Trophoblast cell (in vitro differentiated cells and primary cell): ENCODE results near the gene KCNG3.

Source experiments
- DNase-seq, 2 donors: peaks; one replicate each; pipeline ENCODE4 v3.0.0-alpha.2; 2016
- H2AFZ ChIP-seq: 2 replicates; pipeline ENCODE4 v1.6.1; 2013; ENCODE audit warnings: low read length, moderate library complexity, mild to moderate bottlenecking; ENCODE audit not compliant: insufficient read depth, poor library complexity
- H2AK5ac ChIP-seq: 2 replicates; pipeline ENCODE4 v1.6.1; 2013; ENCODE audit warnings: mild to moderate bottlenecking, low read length
- H2BK120ac ChIP-seq: 2 replicates; pipeline ENCODE4 v1.6.1; 2013; ENCODE audit warnings: low read length, mild to moderate bottlenecking, moderate library complexity; ENCODE audit not compliant: insufficient read depth, poor library complexity
- H2BK12ac ChIP-seq: 2 replicates; pipeline ENCODE4 v1.6.1; 2013; ENCODE audit warnings: mild to moderate bottlenecking, low read length, moderate library complexity
- H2BK5ac ChIP-seq: 2 replicates; pipeline ENCODE4 v1.6.1; 2013; ENCODE audit warnings: low read length, low read depth, moderate library complexity, mild to moderate bottlenecking; ENCODE audit not compliant: poor library complexity
- H3K14ac ChIP-seq: 2 replicates; pipeline ENCODE4 v1.6.1; 2013; ENCODE audit warnings: mild to moderate bottlenecking, low read length
- H3K18ac ChIP-seq: 2 replicates; pipeline ENCODE4 v1.6.1; 2013; ENCODE audit warnings: mild to moderate bottlenecking, low read length
- H3K23ac ChIP-seq: 2 replicates; pipeline ENCODE4 v1.6.1; 2013; ENCODE audit warnings: low read length
- H3K27ac ChIP-seq: 2 replicates; pipeline ENCODE4 v1.5.1; 2013; ENCODE audit warnings: low read depth, mild to moderate bottlenecking, inconsistent platforms, low read length, moderate library complexity
- H3K27me3 ChIP-seq: 2 replicates; pipeline ENCODE4 v1.6.1; 2013; ENCODE audit warnings: inconsistent platforms, mild to moderate bottlenecking, low read length, moderate library complexity; ENCODE audit not compliant: insufficient read depth
- H3K36me3 ChIP-seq, 2 experiments: 1 replicate in 1 of 2; 2 replicates in 1 of 2; pipeline ENCODE4 v1.6.1; 2013; ENCODE audit warnings: low read length in 2 of 2, mild to moderate bottlenecking in 2 of 2, moderate library complexity in 1 of 2; ENCODE audit not compliant: insufficient read depth in 2 of 2, control insufficient read depth in 1 of 2
- H3K4ac ChIP-seq: 2 replicates; pipeline ENCODE4 v1.6.1; 2013; ENCODE audit warnings: low read depth, mild to moderate bottlenecking, low read length, moderate library complexity
- H3K4me1 ChIP-seq, 2 experiments: 1 replicate in 1 of 2; 2 replicates in 1 of 2; pipeline ENCODE4 v1.6.1; 2013; ENCODE audit warnings: low read length in 2 of 2, mild to moderate bottlenecking in 2 of 2, moderate library complexity in 1 of 2; ENCODE audit not compliant: insufficient read depth in 2 of 2, control insufficient read depth in 1 of 2
- H3K4me2 ChIP-seq: 2 replicates; pipeline ENCODE4 v1.6.1; 2013; ENCODE audit warnings: inconsistent platforms, mild to moderate bottlenecking, low read length, moderate library complexity
- H3K4me3 ChIP-seq: 2 replicates; pipeline ENCODE4 v1.5.1; 2013; ENCODE audit warnings: mild to moderate bottlenecking, low read depth, low read length, inconsistent platforms
- H3K79me1 ChIP-seq: one replicate; pipeline ENCODE4 v1.6.1; 2013; ENCODE audit warnings: low read length
- H3K79me2 ChIP-seq: 2 replicates; pipeline ENCODE4 v1.6.1; 2013; ENCODE audit warnings: low read length, mild to moderate bottlenecking; ENCODE audit not compliant: control insufficient read depth, insufficient read depth, poor library complexity
- H3K9ac ChIP-seq: 2 replicates; pipeline ENCODE4 v1.6.1; 2013; ENCODE audit warnings: mild to moderate bottlenecking, low read length
- H3K9me3 ChIP-seq: 2 replicates; pipeline ENCODE4 v1.6.1; 2013; ENCODE audit warnings: low read depth, mild to moderate bottlenecking, control low read depth, inconsistent platforms, low read length; ENCODE audit not compliant: insufficient read depth
- H4K12ac ChIP-seq: 2 replicates; pipeline ENCODE4 v1.6.1; 2013; ENCODE audit warnings: low read depth, mild to moderate bottlenecking, low read length, moderate library complexity
- H4K8ac ChIP-seq: 2 replicates; pipeline ENCODE4 v1.6.1; 2013; ENCODE audit warnings: low read depth, mild to moderate bottlenecking, low read length, moderate library complexity
- H4K91ac ChIP-seq: one replicate; pipeline ENCODE4 v1.6.1; 2013; ENCODE audit warnings: low read depth, mild to moderate bottlenecking, low read length, moderate library complexity
- WGBS: extraction: QIAGEN DNeasy Blood & Tissue Kit; methylation state at CpG from one replicate; pipeline ENCODE4 v1.1.7; 2013; ENCODE audit warnings: missing lambda C conversion rate; ENCODE audit not compliant: insufficient read length, insufficient coverage; ENCODE audit errors: extremely low coverage; 5-methylcytosine and 5-hydroxymethylcytosine counted together

KCNG3 gene

DNA sequence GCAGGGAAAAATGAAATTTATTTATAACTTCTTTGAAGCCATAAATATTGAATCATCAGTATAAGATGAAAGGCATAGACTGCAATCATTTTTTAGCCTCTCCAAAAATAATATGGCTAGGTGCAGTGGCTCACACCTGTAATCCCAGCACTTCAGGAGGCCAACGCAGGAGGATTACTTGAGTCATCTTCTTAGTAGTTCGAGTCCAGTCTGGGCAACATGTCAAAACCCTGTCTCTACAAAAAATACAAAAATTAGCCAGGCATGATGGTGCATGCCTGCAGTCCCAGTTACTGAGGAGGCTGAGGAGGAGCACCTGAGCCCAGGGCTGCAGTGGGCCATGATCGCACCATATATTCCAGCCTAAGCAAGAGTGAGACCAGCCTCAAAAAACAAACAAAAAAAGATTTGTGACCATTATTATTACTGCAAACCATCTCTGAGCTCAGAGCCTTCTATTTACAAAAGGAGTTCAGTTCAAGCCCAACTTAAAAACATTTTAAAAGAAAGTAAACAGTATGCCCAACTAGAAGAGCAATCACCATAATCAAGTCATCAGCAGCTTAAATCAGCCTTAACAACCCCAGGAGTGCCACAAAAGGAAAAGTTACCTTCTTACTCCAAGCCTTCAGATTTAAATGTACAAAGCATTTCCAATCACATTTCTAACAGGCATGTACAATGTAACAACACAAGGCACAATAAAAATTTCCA is 37.5 kb downstream of the KCNG3 start:
- Histone ChIP-seq H2BK120ac (no peak overlapping the region), H3K18ac (no peak overlapping the region), H2AK5ac (no peak overlapping the region), H3K27ac (no peak overlapping the region), H3K79me1 (no peaks in the 10 kb centered on the region), H3K9ac (no peak overlapping the region), H4K12ac (no peak overlapping the region), H2BK12ac (no peak overlapping the region), H3K36me3 (no peaks in the 10 kb centered on the region), H2AFZ (no peak overlapping the region), H3K4me3 (no peak overlapping the region), H3K79me2 (no peaks in the 10 kb centered on the region), H3K27me3 (no peaks in the 10 kb centered on the region), H3K4me2 (no peak overlapping the region), H2BK5ac (no peak overlapping the region), H3K14ac (no peak overlapping the region), H3K4me1 (no peaks in the 10 kb centered on the region), H3K4ac (no peak overlapping the region), H3K23ac (no peak overlapping the region), H3K9me3 (no peaks in the 10 kb centered on the region), H4K8ac (no peak overlapping the region), H4K91ac (no peak overlapping the region)
- DNase-seq, result no peak
- WGBS, result no CpG with 5 or more reads among the region's 3 CpGs

DNA sequence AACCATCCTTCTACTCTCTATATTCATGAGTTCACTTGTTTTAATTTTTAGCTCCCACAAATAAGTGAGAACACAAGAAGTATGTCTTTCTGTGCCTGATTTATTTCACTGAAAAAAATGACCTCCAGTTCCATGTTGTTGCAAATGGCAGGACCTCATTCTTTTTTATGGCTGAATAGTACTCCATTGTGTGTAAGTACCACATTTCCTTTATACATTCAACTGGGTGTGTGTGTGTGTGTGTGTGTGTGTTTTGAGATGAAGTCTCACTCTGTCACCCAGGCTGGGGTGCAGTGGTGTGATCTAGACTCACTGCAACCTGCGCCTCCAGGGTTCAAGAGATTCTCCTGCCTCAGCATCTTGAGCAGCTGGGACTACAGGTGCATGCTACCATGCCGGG is 41.2 kb downstream of the KCNG3 start:
- Histone ChIP-seq H3K4me3 (no peak overlapping the region), H3K4me2 (no peak overlapping the region), H3K9ac (no peak overlapping the region), H3K18ac (no peak overlapping the region), H3K9me3 (no peaks in the 10 kb centered on the region), H3K36me3 (no peaks in the 10 kb centered on the region), H3K27me3 (no peaks in the 10 kb centered on the region), H2BK120ac (no peak overlapping the region), H3K14ac (no peak overlapping the region), H2BK5ac (no peak overlapping the region), H2AFZ (no peak overlapping the region), H4K91ac (no peak overlapping the region), H4K12ac (no peak overlapping the region), H2BK12ac (no peak overlapping the region), H3K4ac (no peak overlapping the region), H3K4me1 (no peaks in the 10 kb centered on the region), H4K8ac (no peak overlapping the region), H3K79me2 (no peaks in the 10 kb centered on the region), H2AK5ac (no peak overlapping the region), H3K79me1 (no peaks in the 10 kb centered on the region), H3K23ac (no peak overlapping the region), H3K27ac (no peak overlapping the region)
- DNase-seq, result no peak
- no CpG with 5 or more reads among the region's 2 CpGs for whole genome bisulfite sequencing

DNA sequence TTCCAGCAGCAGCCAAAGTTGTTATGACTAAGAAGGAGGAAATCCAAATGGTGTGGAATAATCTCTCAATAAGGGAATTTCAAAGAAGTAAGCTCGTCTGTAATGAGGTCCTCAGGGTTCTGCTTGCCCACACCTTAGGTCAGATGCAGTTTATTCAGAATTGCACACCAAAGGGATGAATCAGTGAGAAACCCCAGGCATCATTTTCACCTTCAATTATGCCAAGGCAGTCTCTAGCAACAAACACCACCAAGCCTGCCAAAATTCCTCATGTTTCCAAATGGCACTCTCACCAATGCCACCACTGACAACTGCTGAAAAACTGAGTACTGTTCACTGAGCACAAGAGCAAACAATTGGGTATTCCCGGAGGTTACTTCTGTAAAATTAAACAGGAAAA is 43.6 kb downstream of the KCNG3 start:
- peak; percentile 27 to 83 for DNase-seq
- H3K27me3 ChIP-seq, result no peaks in the 10 kb centered on the region
- no peak overlapping the region for H3K18ac ChIP-seq
- no peak overlapping the region for H2BK5ac ChIP-seq
- H2AFZ ChIP-seq, result no peak overlapping the region
- no peaks in the 10 kb centered on the region for H3K79me2 ChIP-seq
- H3K4me2 ChIP-seq, result no peak overlapping the region
- H3K4ac ChIP-seq, result no peak overlapping the region
- no peaks in the 10 kb centered on the region for H3K4me1 ChIP-seq
- no peak overlapping the region for H2BK12ac ChIP-seq
- H3K4me3 ChIP-seq, result no peak overlapping the region
- H2AK5ac ChIP-seq, result no peak overlapping the region
- no peaks in the 10 kb centered on the region for H3K9me3 ChIP-seq
- no peak overlapping the region for H4K8ac ChIP-seq
- no peak overlapping the region for H4K91ac ChIP-seq
- H2BK120ac ChIP-seq, result no peak overlapping the region
- H4K12ac ChIP-seq, result no peak overlapping the region
- H3K9ac ChIP-seq, result no peak overlapping the region
- no peak overlapping the region for H3K27ac ChIP-seq
- H3K79me1 ChIP-seq, result no peaks in the 10 kb centered on the region
- H3K36me3 ChIP-seq, result no peaks in the 10 kb centered on the region
- H3K23ac ChIP-seq, result no peak overlapping the region
- no CpG with 5 or more reads among the region's 2 CpGs for WGBS
- H3K14ac ChIP-seq, result no peak overlapping the region

DNA sequence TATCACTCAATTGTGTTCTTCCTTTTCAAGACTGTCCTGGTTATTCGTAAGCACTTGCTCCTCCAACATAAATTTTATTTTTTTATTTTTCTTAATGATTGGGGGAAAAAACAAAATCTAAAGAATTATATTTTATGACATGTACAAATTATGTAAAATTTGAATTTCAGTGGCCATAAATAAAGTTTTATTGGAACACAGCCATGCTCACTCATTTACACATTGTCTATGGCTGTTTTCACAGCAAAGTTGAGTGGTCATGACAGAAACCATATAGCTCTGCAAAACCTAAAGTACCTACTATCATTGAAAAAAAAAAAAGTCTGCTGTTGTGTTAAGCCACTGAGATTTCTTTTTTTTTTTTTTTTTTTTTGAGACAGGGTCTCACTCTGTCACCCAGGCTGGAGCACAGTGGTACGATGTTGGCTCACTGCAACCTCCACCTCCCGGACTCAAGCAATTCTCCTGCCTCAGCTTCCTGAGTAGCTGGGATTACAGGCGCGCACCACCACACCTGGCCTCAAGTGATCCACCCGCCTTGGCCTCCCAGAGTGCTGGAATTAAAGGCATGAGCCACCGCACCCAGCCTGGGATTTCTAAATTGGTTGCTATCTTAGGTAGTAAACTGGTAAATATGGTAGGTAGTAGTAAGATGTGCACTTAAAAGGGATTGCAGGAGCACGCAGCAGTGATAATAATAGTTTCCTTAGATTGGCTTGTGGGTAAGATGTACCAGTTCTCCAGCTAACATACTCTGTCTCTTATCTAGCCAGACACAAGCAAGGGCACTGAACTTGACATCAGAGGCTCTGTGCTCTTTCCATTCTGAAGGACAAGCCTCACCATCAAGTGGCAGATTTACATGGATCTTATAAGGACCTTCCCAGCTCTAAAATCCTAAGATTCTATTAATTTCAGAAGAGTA is 44.4 kb downstream of the KCNG3 start:
- WGBS, result no CpG with 5 or more reads among the region's 8 CpGs
- H3K4me3 ChIP-seq, result no peak overlapping the region

More for the DNA sequence above, 44.4 kb downstream of the KCNG3 start:
- Histone ChIP-seq H3K79me1 (no peaks in the 10 kb centered on the region), H2BK12ac (no peak overlapping the region), H3K9me3 (no peaks in the 10 kb centered on the region), H3K27me3 (no peaks in the 10 kb centered on the region), H4K12ac (no peak overlapping the region), H4K91ac (no peak overlapping the region), H3K4me2 (no peak overlapping the region), H3K18ac (no peak overlapping the region), H3K4me1 (no peaks in the 10 kb centered on the region), H3K23ac (no peak overlapping the region), H2AK5ac (no peak overlapping the region), H3K14ac (no peak overlapping the region), H3K36me3 (no peaks in the 10 kb centered on the region), H2AFZ (no peak overlapping the region), H3K27ac (no peak overlapping the region), H2BK5ac (no peak overlapping the region), H3K4ac (no peak overlapping the region), H4K8ac (no peak overlapping the region), H3K79me2 (no peaks in the 10 kb centered on the region), H3K9ac (no peak overlapping the region), H2BK120ac (no peak overlapping the region)
- peak; percentile 56 to 87 for DNase-seq
